HepG2 (cell line): ENCODE measurements around the gene PTPN13. TPM values are rescaled to one million over a fixed set of nuclear protein-coding genes. Genes with fewer than 3 reads are reported as not detected.

ENCODE experiments used
- ATAC-seq: fragments of 200-7000 bp; cut with Tn5 transposase; 3 replicates; pipeline ENCODE4 v1.9.1; 2020; ENCODE audit warnings: mild to moderate bottlenecking, moderate library complexity
- BruUV-seq: library from RNA; stranded (reverse); fragments of 400-500 nt; replicated peaks from 2 replicates; lab custom pipeline; 2021; lab: Mats Ljungman, UMichigan
- CTCF ChIA-PET: fragments of 300-600 bp; formaldehyde crosslinking; extraction: SDS; loops from one replicate; lab custom pipeline; 2021; ENCODE audit warnings: low total read pairs, inconsistent platforms, low intra/inter-chr PET ratio; lab: Yijun Ruan, JAX
- POLR2A ChIA-PET: fragments of 350-600 bp; sonication (Branson Sonifier 250); formaldehyde crosslinking; loops from one replicate; lab custom pipeline; 2020; ENCODE audit warnings: antibody characterized with exemption, inconsistent platforms; lab: Yijun Ruan, JAX
- DNase-seq: peaks from one replicate; pipeline ENCODE4 v3.0.0-alpha.2; 2015; ENCODE audit warnings: low spot score
- FAIRE-seq: peaks from 3 replicates; lab custom pipeline; 2011; peaks lifted over from hg19 to GRCh38; lab: Jason Lieb, UNC
- H2AFZ ChIP-seq: one replicate; pipeline ENCODE4 v1.6.1; 2011; ENCODE audit warnings: low read length, inconsistent platforms
- H3K27ac ChIP-seq: fragments of 300-600 bp; 3 replicates; pipeline ENCODE4 v1.8.0; 2011; ENCODE audit warnings: mixed run types, mild to moderate bottlenecking, mixed read lengths, low read length, inconsistent platforms; ENCODE audit not compliant: insufficient read depth; ENCODE audit errors: extremely low read length
- H3K27me3 ChIP-seq, 2 experiments: fragments of 200-600 bp in 1 of 2; 2 replicates in 1 of 2; 3 replicates in 1 of 2; pipeline versions ENCODE4 v1.6.0 to v1.8.0; 2011; ENCODE audit warnings: low read length in 2 of 2, mild to moderate bottlenecking in 2 of 2, moderate library complexity in 2 of 2, inconsistent platforms in 1 of 2; ENCODE audit not compliant: insufficient read depth in 2 of 2, control insufficient read depth in 1 of 2
- H3K36me3 ChIP-seq, 2 experiments: fragments of 200-600 bp in 1 of 2; replicated peaks in 1 of 2; 2 replicates in 1 of 2; 3 replicates in 1 of 2; pipeline versions ENCODE4 v1.5.1 to v1.8.0; 2011; ENCODE audit warnings: low read length in 2 of 2, inconsistent platforms in 1 of 2; ENCODE audit not compliant: insufficient read depth in 2 of 2, control insufficient read depth in 1 of 2
- H3K4me1 ChIP-seq: 2 replicates; pipeline ENCODE4 v1.5.1; 2012; ENCODE audit warnings: low read length, inconsistent platforms; ENCODE audit not compliant: insufficient read depth
- H3K4me2 ChIP-seq: 2 replicates; pipeline ENCODE4 v1.6.0; 2011; ENCODE audit warnings: low read depth, low read length, inconsistent platforms
- H3K4me3 ChIP-seq, 3 experiments: fragments of 200-600 bp in 1 of 3; sonication (generic), shearing (Covaris generic) in 1 of 3; replicated peaks in 1 of 3; 2 replicates each; pipeline ENCODE4 v1.5.1; 2011 to 2016; ENCODE audit warnings: low read length in 3 of 3, inconsistent platforms in 2 of 3, low read depth in 2 of 3, mild to moderate bottlenecking in 2 of 3, control low read depth in 1 of 3, mixed read lengths in 1 of 3; ENCODE audit not compliant: insufficient read depth in 1 of 3
- H3K79me2 ChIP-seq: one replicate; pipeline ENCODE4 v1.6.1; 2011; ENCODE audit warnings: low read length, inconsistent platforms; ENCODE audit not compliant: insufficient read depth
- H3K9ac ChIP-seq: 2 replicates; pipeline ENCODE4 v1.6.0; 2011; ENCODE audit warnings: mild to moderate bottlenecking, low read depth, low read length, inconsistent platforms; ENCODE audit not compliant: insufficient read depth
- H3K9me3 ChIP-seq: 2 replicates; pipeline ENCODE4 v1.5.1; 2012; ENCODE audit warnings: mild to moderate bottlenecking, low read length
- H4K20me1 ChIP-seq: 2 replicates; pipeline ENCODE4 v1.6.0; 2011; ENCODE audit warnings: inconsistent platforms, mild to moderate bottlenecking, low read length, moderate library complexity; ENCODE audit not compliant: insufficient read depth
- DPF2 ChIP-seq: sonication (generic); formaldehyde crosslinking; IDR thresholded peaks from 2 replicates; pipeline ENCODE4 v1.4.0; 2020; ENCODE audit warnings: mild to moderate bottlenecking, low read depth, missing genetic modification reagents, borderline replicate concordance
- FOSL2 ChIP-seq: sonication (generic); formaldehyde crosslinking; IDR thresholded peaks from 2 replicates; pipeline ENCODE4 v1.4.0; 2020; ENCODE audit warnings: missing genetic modification reagents
- POLR2G ChIP-seq: fragments of 200-400 bp; formaldehyde crosslinking; IDR thresholded peaks from 2 replicates; pipeline ENCODE4 v1.6.1; 2018; ENCODE audit warnings: mild to moderate bottlenecking, low read depth, low read length, moderate library complexity
- SMAD3 ChIP-seq: sonication (generic); formaldehyde crosslinking; IDR thresholded peaks from 2 replicates; pipeline ENCODE4 v1.4.0; 2020; ENCODE audit warnings: missing genetic modification reagents
- SRSF9 ChIP-seq: fragments of 200-400 bp; formaldehyde crosslinking; IDR thresholded peaks from 2 replicates; pipeline ENCODE4 v1.6.1; 2018; ENCODE audit warnings: borderline replicate concordance, mild to moderate bottlenecking, low read depth, low read length; ENCODE audit not compliant: insufficient read depth, poor library complexity, severe bottlenecking
- USF2 ChIP-seq, 2 experiments: sonication (generic) in 1 of 2; formaldehyde crosslinking in 1 of 2; IDR thresholded peaks; 2 replicates each; pipeline versions ENCODE4 v1.5.1 to v1.6.1; 2011 to 2020; ENCODE audit warnings: borderline replicate concordance in 1 of 2, low read depth in 1 of 2, low read length in 1 of 2, mild to moderate bottlenecking in 1 of 2, missing genetic modification reagents in 1 of 2, moderate library complexity in 1 of 2
- YEATS4 ChIP-seq: sonication (generic); formaldehyde crosslinking; IDR thresholded peaks from 2 replicates; pipeline ENCODE4 v1.4.0; 2020; ENCODE audit warnings: missing genetic modification reagents, borderline replicate concordance
- WGBS: methylation state at CpG from one replicate; pipeline ENCODE4 v1.1.6; 2017; ENCODE audit warnings: low lambda C conversion rate; 5-methylcytosine and 5-hydroxymethylcytosine counted together
- in situ Hi-C: cut with HindIII; loops from 2 replicates; pipeline ENCODE4 v1.10.0; 2017; ENCODE audit warnings: low pct_unique_long_range_greater_than_20kb; ENCODE audit not compliant: extremely low pct_ligation_motif_present
- intact Hi-C: fragments of 100-400 bp; cut with micrococcal nuclease; formaldehyde crosslinking; loops from one replicate; pipeline ENCODE4 v1.10.0; 2022; ENCODE audit not compliant: unreplicated experiment
- polyA plus RNA-seq, 8 experiments: library from polyadenylated mRNA; depleted of rRNA in 3 of 8; stranded (reverse) in 7 of 8; unstranded in 1 of 8; fragments of >200 nt; fragmentation: Illumina TruSeq in 4 of 8; extraction: Trizol in 4 of 8; gene quantifications; 2 replicates each; pipeline versions ENCODE4 v1.2.1 to v1.2.3, GENCODE V29; 2011 to 2016; ENCODE audit warnings: low read depth in 4 of 8, missing spikeins in 1 of 8, mixed read lengths in 1 of 8; ENCODE audit not compliant: insufficient read depth in 1 of 8
- total RNA-seq, 5 experiments: library from RNA; depleted of rRNA; stranded (reverse); fragments of >200 nt; fragmentation: Illumina TruSeq; extraction: Trizol; gene quantifications; 2 replicates each; pipeline ENCODE4 v1.2.3, GENCODE V29; 2016; ENCODE audit warnings: low read depth in 1 of 5

Gene PTPN13
- total and polyA plus RNA-seq, 2 of the 13 experiments (the other 11 are each of a cell fraction or from before 2014, with no cell fraction given): not detected

GRCh38 chr4:86631166-86631565 is 37.1 kb downstream of the PTPN13 start:
- H3K4me2 ChIP-seq: no peak overlapping the region
- no peaks in the 10 kb centered on the region; a peak in 1 of 5 replicates for H3K27me3 ChIP-seq
- H3K9ac ChIP-seq: no peak overlapping the region
- DNase-seq (no peak), FAIRE-seq (no peak), ATAC-seq (no peak)
- ChIA-PET POLR2A (no interaction called here), CTCF (no interaction called here)
- no peak overlapping the region for H2AFZ ChIP-seq
- no peaks in the 10 kb centered on the region for H3K79me2 ChIP-seq
- H3K4me1 ChIP-seq: no peaks in the 10 kb centered on the region
- in situ Hi-C loops: no loop called here
- WGBS: 29% methylated on average over 1 of the region's 1 CpG
- no peaks in the 10 kb centered on the region for H4K20me1 ChIP-seq
- H3K27ac ChIP-seq: no peak overlapping the region
- H3K4me3 ChIP-seq: no peak overlapping the region
- no peak for TF ChIP-seq FOSL2 (CRISPR knock-in tag)
- TF ChIP-seq USF2 (IDR thresholded peaks at IDR 0.05; ENCODE audit: low read depth, low read length): no peak
- TF ChIP-seq USF2 (CRISPR knock-in tag; IDR thresholded peaks at IDR 0.05; ENCODE audit: borderline replicate concordance): no peak
- no peak for TF ChIP-seq POLR2G
- TF ChIP-seq SRSF9: no peak
- no peak for TF ChIP-seq SMAD3 (CRISPR knock-in tag)
- no peak for TF ChIP-seq DPF2 (CRISPR knock-in tag)
- TF ChIP-seq YEATS4 (CRISPR knock-in tag): no peak
- TF ChIP-seq, all 625 proteins: peak for 0
- no TSS peak for BruUV-seq
- intact Hi-C loops: no loop called here
- no peaks in the 10 kb centered on the region for H3K9me3 ChIP-seq
- no peaks in the 10 kb centered on the region for H3K36me3 ChIP-seq
